Endothelial cell (in vitro differentiated cells): ENCODE data around the gene SH3BGRL. TPM values are rescaled to one million over a fixed set of nuclear protein-coding genes. Genes with fewer than 3 reads are reported as not detected.
A peak's percentile ranks its signal among the peaks of the same experiment; 100 is the strongest.

ENCODE experiments used
- DNase-seq: peaks from one replicate; pipeline ENCODE4 v3.0.0; 2021; ENCODE audit warnings: low spot score
- H3K27ac Mint-ChIP-seq: one replicate; pipeline ENCODE4 v1.8.0; 2021; ENCODE audit warnings: mixed read lengths, inconsistent platforms; ENCODE audit not compliant: unreplicated experiment
- H3K27me3 Mint-ChIP-seq: one replicate; pipeline ENCODE4 v1.8.0; 2021; ENCODE audit warnings: mild to moderate bottlenecking, moderate library complexity, mixed read lengths, inconsistent platforms; ENCODE audit not compliant: unreplicated experiment
- H3K36me3 Mint-ChIP-seq: one replicate; pipeline ENCODE4 v1.8.0; 2021; ENCODE audit warnings: mild to moderate bottlenecking, low read depth, mixed read lengths, inconsistent platforms; ENCODE audit not compliant: unreplicated experiment
- H3K4me1 Mint-ChIP-seq: one replicate; pipeline ENCODE4 v1.8.0; 2021; ENCODE audit warnings: mild to moderate bottlenecking, mixed read lengths, inconsistent platforms; ENCODE audit not compliant: unreplicated experiment
- H3K4me3 Mint-ChIP-seq: one replicate; pipeline ENCODE4 v1.8.0; 2021; ENCODE audit warnings: mild to moderate bottlenecking, mixed read lengths, inconsistent platforms; ENCODE audit not compliant: unreplicated experiment
- H3K9me3 Mint-ChIP-seq: one replicate; pipeline ENCODE4 v1.8.0; 2021; ENCODE audit warnings: mixed read lengths, inconsistent platforms; ENCODE audit not compliant: unreplicated experiment
- total RNA-seq: library from RNA; stranded (reverse); fragmentation: NEBNext Ultra II Directional; extraction: Animal tissue kit (Norgen Biotek cat#: 25700); gene quantifications from one replicate; pipeline ENCODE4 v1.2.1, GENCODE V29; 2021; ENCODE audit not compliant: unreplicated experiment
- TF ChIP-seq, protein P1 (sequence below): fragments of 200-600 bp; sonication (generic); IDR thresholded peaks from one replicate; pipeline ENCODE4 v1.5.0; 2021; ENCODE audit warnings: antibody characterized with exemption; ENCODE audit not compliant: unreplicated experiment

Gene SH3BGRL
- total RNA-seq, 1 donor from 2014 or later: 127 TPM

DNA sequence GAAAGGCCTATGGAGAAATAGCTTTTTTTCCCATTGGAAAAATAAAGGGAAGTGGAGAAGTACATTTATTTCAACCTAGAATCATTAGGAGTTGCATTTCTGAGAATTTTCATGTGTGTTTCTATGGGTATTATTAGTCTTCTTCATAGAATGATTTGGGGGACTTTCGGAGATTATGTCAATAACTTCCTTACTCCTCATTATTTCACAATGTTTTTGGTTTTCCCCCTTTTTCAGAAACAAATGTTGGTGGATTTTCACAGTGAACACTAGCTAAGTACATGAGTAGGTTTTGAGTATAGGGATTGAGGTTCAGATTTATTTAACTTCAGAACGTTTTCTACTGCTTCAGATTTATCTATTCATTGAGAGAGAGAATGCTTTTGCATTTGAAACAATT is 54.0 kb downstream of the SH3BGRL start:
- Mint-ChIP-seq H3K27me3 (no peaks in the 10 kb centered on the region), H3K27ac (no peak overlapping the region), H3K9me3 (no peaks in the 10 kb centered on the region), H3K4me1 (peaks cover 9% of the 10 kb centered on the region), H3K36me3 (no peaks in the 10 kb centered on the region), H3K4me3 (no peak overlapping the region)
- TF ChIP-seq, protein P1, sequence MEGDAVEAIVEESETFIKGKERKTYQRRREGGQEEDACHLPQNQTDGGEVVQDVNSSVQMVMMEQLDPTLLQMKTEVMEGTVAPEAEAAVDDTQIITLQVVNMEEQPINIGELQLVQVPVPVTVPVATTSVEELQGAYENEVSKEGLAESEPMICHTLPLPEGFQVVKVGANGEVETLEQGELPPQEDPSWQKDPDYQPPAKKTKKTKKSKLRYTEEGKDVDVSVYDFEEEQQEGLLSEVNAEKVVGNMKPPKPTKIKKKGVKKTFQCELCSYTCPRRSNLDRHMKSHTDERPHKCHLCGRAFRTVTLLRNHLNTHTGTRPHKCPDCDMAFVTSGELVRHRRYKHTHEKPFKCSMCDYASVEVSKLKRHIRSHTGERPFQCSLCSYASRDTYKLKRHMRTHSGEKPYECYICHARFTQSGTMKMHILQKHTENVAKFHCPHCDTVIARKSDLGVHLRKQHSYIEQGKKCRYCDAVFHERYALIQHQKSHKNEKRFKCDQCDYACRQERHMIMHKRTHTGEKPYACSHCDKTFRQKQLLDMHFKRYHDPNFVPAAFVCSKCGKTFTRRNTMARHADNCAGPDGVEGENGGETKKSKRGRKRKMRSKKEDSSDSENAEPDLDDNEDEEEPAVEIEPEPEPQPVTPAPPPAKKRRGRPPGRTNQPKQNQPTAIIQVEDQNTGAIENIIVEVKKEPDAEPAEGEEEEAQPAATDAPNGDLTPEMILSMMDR: no peak
- DNase-seq: no peak

DNA sequence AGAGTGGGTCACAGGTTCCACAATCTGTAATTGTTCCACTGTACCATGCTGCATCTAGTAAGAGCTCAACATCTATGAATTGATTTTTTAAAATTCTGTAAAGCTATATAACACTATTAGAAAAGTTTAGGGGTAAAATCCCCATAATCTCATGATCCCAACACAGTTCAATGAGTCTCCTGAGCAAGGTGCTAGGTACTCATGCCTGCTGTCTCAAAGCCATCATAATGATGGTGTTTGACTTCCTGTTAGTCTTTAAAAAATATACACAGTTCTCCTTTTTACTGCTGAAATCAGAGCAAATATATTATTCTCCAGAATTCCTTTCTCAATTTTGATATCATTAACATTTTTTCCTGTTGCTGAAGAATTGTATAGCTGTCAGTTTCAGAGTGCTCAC is 55.9 kb downstream of the SH3BGRL start:
- no peak overlapping the region for H3K4me3 Mint-ChIP-seq
- peaks cover 9% of the 10 kb centered on the region for H3K4me1 Mint-ChIP-seq
- TF ChIP-seq, protein P1: no peak
- no peaks in the 10 kb centered on the region for H3K9me3 Mint-ChIP-seq
- no peak overlapping the region for H3K27ac Mint-ChIP-seq
- H3K36me3 Mint-ChIP-seq: no peaks in the 10 kb centered on the region
- no peak for DNase-seq
- no peaks in the 10 kb centered on the region for H3K27me3 Mint-ChIP-seq

DNA sequence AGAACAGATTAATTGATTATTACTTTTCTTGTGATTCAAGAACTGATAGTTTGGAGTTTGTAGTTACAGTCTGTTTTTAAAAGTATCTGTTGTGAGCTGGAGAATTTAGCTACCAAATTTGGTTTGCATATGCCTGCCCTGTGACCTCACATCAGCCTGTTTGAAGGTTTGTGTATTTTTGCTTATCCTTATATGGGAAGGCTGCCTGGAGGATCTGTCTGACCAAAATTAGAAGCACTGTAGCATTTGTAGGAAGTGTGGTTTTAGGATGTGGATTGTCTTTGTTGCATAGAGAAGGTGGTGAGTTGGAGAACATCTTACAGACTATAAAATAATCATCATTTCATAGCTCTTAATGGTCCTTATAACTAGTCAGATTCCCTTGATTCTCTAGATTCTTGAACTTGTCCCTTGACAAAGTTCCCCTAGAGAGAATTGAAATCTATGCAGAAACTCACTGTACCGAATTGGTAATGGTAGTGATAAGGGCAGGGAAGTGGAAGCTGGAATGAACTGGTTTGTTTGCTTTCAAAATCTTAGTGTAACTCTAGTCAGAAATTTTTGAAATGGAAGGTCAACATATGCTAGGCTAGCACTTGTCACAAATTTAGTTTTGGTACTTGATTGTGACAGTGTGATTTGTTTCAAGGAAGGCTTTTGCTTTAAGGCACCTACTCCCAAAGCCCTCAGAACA is 57.3 kb downstream of the SH3BGRL start:
- H3K4me3 Mint-ChIP-seq: no peak overlapping the region
- peak overlapping the region; percentile 68 for H3K27ac Mint-ChIP-seq
- no peaks in the 10 kb centered on the region for H3K27me3 Mint-ChIP-seq
- TF ChIP-seq, protein P1: no peak
- no peaks in the 10 kb centered on the region for H3K36me3 Mint-ChIP-seq
- DNase-seq: no peak
- H3K9me3 Mint-ChIP-seq: no peaks in the 10 kb centered on the region
- H3K4me1 Mint-ChIP-seq: peaks cover 9% of the 10 kb centered on the region

DNA sequence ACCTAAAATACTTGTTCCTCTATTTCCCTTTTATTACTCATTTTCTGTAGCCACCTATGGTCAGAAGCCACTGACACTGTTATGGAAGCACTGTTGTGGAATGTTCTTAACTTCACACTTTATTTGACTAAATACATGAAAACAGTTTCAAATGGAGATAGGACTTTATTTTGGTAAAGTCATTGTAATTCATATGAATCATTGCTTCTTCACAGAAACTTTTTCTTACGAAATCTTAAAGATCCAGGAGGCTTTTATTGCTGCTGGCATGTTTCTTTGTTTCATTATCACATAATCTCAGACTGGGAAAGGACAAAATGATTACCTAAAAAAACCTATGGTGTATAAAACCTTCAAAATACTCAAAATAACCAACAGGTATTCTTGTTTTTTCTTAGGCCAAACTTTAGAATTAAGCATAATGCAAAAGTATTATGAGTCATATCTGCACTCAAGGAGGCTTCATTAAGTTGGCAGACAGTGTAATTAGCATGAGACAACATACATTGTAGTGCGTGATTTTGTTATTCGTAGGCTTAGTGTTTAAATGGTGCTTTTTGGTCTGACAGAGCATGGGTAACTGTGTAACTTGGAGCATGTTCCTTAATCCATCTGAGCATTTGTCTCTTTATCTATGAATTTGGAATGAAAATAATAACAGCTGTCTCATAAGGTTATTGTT is 58.0 kb downstream of the SH3BGRL start:
- H3K36me3 Mint-ChIP-seq: no peaks in the 10 kb centered on the region
- DNase-seq: no peak
- no peaks in the 10 kb centered on the region for H3K27me3 Mint-ChIP-seq
- no peak overlapping the region for H3K27ac Mint-ChIP-seq
- TF ChIP-seq, protein P1: no peak
- H3K9me3 Mint-ChIP-seq: no peaks in the 10 kb centered on the region
- peaks cover 9% of the 10 kb centered on the region for H3K4me1 Mint-ChIP-seq
- H3K4me3 Mint-ChIP-seq: no peak overlapping the region

DNA sequence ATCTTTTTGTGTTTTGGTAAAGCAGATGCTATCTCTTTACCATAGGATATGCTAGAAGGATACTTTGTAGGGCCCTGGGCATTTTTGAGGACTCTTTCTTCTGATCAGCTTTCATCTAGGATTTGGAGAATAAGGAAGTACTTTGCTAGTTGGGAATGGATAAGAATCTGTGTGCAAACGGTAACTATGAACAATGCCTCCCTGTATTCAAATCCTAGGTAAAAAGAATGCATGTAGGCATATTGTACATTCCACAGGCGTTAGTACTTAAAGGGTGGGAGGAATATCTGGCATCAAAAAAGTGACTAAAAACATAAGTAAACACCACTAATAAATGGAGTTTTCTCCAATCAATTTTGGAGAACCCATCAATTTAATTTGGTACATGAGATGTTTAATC is 59.7 kb downstream of the SH3BGRL start:
- Mint-ChIP-seq H3K36me3 (no peaks in the 10 kb centered on the region), H3K27ac (no peak overlapping the region), H3K4me1 (peaks cover 9% of the 10 kb centered on the region), H3K9me3 (no peaks in the 10 kb centered on the region), H3K27me3 (no peaks in the 10 kb centered on the region), H3K4me3 (no peak overlapping the region)
- TF ChIP-seq, protein P1: no peak
- DNase-seq: no peak
